Subcutaneous abdominal adipose tissue (tissue), 5 donors: ENCODE results near the gene N4BP2.
"Not testable (repeated sequence)": the region's sequence is repeated elsewhere in the genome, so short reads cannot be mapped to it uniquely, and the experiment has no call there.

Source experiments
- H3K27ac ChIP-seq: one replicate; pipeline ENCODE4 v1.7.0; 2013; ENCODE audit warnings: low read depth, mild to moderate bottlenecking, inconsistent platforms, low read length, moderate library complexity
- H3K27me3 ChIP-seq, 5 donors: one replicate each; pipeline ENCODE4 v1.7.0; 2013; ENCODE audit warnings: low read length in 5 of 5, inconsistent platforms in 1 of 5; ENCODE audit not compliant: control insufficient read depth in 5 of 5, insufficient read depth in 4 of 5
- H3K36me3 ChIP-seq, 5 donors: one replicate each; pipeline ENCODE4 v1.7.0; 2013; ENCODE audit warnings: low read length in 5 of 5; ENCODE audit not compliant: control insufficient read depth in 5 of 5, insufficient read depth in 5 of 5
- H3K4me1 ChIP-seq, 5 donors: one replicate each; pipeline ENCODE4 v1.7.0; 2013; ENCODE audit warnings: low read length in 5 of 5, mild to moderate bottlenecking in 3 of 5, moderate library complexity in 1 of 5; ENCODE audit not compliant: control insufficient read depth in 5 of 5, insufficient read depth in 5 of 5
- H3K4me3 ChIP-seq, 5 donors: one replicate each; pipeline ENCODE4 v1.7.0; 2013; ENCODE audit warnings: low read length in 5 of 5, low read depth in 1 of 5
- H3K9ac ChIP-seq, 5 donors: one replicate each; pipeline ENCODE4 v1.7.0; 2013; ENCODE audit warnings: low read length in 5 of 5, mild to moderate bottlenecking in 4 of 5, moderate library complexity in 3 of 5
- H3K9me3 ChIP-seq, 5 donors: one replicate each; pipeline ENCODE4 v1.7.0; 2013; ENCODE audit warnings: low read length in 5 of 5; ENCODE audit not compliant: control insufficient read depth in 5 of 5
- donor health status: healthy.
- donor health status: healthy.
- donor health status: healthy.
- donor health status: healthy.
- donor health status: healthy.

Gene N4BP2

DNA sequence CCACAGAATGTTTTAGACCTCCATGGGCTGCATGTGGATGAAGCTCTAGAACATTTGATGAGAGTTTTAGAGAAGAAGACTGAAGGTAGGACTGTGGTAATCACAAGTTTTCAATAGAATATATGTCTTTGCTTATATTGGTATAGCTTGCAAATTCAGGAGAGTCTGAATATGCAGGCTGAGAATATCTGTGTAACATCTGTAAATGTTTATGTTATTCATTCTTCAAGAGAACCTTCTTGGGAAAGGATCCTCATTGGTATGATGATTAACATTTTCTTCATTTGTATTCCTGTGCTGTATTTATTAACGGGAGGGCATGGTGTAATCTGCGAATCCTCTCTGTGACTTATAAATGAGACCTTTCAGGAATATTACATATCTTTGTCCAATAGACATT, 88.1 kb downstream of the N4BP2 start:
- Histone ChIP-seq H3K27me3 (no peaks in the 10 kb centered on the region), H3K27ac (no peak overlapping the region), H3K9me3 (no peaks in the 10 kb centered on the region), H3K4me3 (no peak overlapping the region), H3K36me3 (peaks cover 0 to 17% (median 9%) of the 10 kb centered on the region in 5 donors), H3K9ac (no peak overlapping the region), H3K4me1 (no peaks in the 10 kb centered on the region)

DNA sequence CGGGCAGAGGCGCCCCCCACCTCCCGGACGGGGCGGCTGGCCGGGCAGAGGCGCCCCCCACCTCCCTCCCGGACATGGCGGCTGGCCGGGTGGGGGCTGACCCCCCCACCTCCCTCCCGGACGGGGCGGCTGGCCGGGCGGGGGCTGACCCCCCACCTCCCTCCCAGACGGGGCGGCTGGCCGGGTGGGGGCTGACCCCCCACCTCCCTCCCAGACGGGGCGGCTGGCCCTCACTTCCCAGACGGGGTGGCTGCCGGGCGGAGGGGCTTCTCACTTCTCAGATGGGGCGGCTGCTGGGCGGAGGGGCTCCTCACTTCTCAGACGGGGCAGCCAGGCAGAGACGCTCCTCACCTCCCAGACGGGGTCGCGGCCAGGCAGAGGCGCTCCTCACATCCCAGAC, 90.8 kb downstream of the N4BP2 start:
- not testable (repeated sequence) for H3K9ac ChIP-seq

DNA sequence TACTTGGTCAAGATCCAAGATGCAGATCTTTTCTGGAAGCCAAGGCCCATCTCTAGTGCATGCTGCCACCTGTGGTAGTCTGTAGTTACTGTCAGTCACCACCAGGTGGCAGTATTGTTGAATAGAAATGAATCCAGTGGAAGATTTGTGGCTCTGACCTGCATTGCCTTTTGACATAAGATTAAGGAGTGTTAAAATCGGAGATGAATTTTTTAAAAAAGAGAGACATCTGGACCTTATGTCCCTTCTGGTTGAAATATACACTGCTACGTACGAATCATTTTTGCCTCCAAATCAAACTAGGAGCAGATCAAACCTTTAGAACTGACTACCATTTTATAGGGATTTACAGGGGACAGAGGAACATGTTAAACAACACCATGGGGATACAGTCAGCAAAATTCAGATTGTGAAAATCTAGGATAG, 93.3 kb downstream of the N4BP2 start:
- Histone ChIP-seq H3K36me3 (no peaks in the 10 kb centered on the region), H3K9me3 (peaks cover 0 to 6% (median 0%) of the 10 kb centered on the region in 5 donors), H3K27ac (no peak overlapping the region), H3K27me3 (no peaks in the 10 kb centered on the region), H3K4me1 (no peaks in the 10 kb centered on the region), H3K9ac (no peak overlapping the region), H3K4me3 (no peak overlapping the region)

More for the DNA sequence above, 90.8 kb downstream of the N4BP2 start:
- peaks cover 0 to 15% (median 9%) of the 10 kb centered on the region in 5 donors for H3K36me3 ChIP-seq
- not testable (repeated sequence) for H3K27ac ChIP-seq, H3K4me3 ChIP-seq, H3K27me3 ChIP-seq, H3K9me3 ChIP-seq, H3K4me1 ChIP-seq

DNA sequence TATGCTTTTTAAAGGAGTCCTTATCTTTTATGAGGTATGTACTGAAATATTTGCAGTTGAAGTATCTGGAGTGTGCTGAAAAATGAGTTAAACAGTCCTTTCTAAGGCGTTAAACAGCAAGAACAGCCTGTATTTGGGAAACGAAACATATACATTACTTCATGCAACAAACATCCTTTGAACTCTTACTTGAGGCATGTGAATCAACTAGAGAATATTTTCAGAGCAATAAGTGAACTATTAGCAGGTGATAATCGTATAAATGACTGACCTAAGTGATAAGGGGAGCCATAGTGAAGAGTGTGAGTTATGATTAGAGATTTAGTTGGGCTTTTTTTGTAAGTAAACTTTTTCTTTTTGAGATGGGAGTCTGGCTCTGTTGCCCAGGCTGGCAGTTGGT, 94.3 kb downstream of the N4BP2 start:
- Histone ChIP-seq H3K36me3 (no peaks in the 10 kb centered on the region), H3K9ac (no peak overlapping the region), H3K27ac (no peak overlapping the region), H3K9me3 (peaks cover 0 to 6% (median 0%) of the 10 kb centered on the region in 5 donors), H3K4me1 (no peaks in the 10 kb centered on the region), H3K4me3 (no peak overlapping the region), H3K27me3 (no peaks in the 10 kb centered on the region)

DNA sequence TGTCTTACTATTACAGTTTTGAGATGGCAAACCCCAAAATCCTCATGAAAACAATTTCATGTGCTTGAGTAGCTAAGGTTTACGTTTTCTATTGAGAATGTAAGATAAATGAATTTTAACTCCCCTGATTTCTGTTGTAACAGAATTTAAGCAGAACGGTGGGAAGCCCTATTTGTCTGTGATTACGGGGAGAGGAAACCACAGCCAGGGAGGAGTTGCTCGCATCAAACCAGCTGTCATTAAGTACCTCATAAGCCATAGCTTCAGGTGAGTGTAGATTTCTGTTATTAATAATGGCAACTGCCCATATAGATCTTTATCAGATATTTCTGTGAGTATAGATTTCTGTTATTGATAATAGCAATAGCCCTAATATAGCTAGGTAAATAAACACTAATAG, 96.0 kb downstream of the N4BP2 start:
- Histone ChIP-seq H3K27me3 (no peaks in the 10 kb centered on the region), H3K4me3 (no peak overlapping the region), H3K4me1 (peaks cover 0 to 3% (median 0%) of the 10 kb centered on the region in 5 donors), H3K27ac (no peak overlapping the region), H3K9ac (no peak overlapping the region), H3K36me3 (no peaks in the 10 kb centered on the region), H3K9me3 (peaks cover 0 to 6% (median 0%) of the 10 kb centered on the region in 5 donors)

DNA sequence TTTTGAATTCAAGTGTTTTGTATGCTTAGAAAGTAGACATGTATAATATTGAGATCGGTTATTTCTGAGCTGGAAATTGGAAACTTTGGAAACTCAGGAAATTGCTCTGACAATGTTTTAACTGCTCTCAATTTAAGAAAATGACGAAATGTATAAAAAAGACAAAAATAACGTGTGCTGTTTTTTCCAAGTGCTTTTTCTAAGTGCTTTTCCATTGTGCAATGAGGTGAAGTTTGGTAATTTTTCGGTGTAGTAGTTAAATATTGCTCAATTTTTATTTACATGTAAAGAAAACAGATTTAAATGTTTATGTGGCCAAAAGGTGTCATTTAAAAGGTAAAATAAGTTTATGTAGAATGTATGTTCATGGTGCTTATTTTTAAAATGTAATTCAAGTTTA, 100.8 kb downstream of the N4BP2 start:
- no peaks in the 10 kb centered on the region for H3K27me3 ChIP-seq
- peaks cover 0 to 3% (median 0%) of the 10 kb centered on the region in 5 donors for H3K36me3 ChIP-seq
- H3K27ac ChIP-seq: no peak overlapping the region
- H3K9ac ChIP-seq: no peak overlapping the region
- H3K9me3 ChIP-seq: peaks cover 0 to under 1% (median 0%) of the 10 kb centered on the region in 5 donors
- H3K4me3 ChIP-seq: no peak overlapping the region
- H3K4me1 ChIP-seq: peaks cover 0 to 3% (median 0%) of the 10 kb centered on the region in 5 donors

DNA sequence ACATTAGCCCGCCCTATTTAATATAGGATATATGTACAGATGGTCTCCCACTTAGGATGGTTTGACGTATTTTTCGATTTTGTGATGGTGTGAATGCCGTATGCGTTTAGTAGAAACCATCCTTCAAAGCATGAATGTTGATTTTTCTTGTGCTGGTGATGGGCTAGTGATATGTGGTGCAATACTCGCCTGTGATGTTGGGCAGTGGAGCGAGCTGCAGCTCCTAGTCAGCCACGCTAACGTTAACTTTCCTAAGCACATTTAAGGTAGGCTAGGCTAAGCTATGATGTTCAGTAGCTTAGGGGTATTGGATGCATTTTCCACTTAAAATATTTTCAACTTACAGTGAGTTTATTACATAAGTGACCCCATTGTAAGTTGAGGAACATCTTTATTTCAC, 103.6 kb downstream of the N4BP2 start:
- H3K27me3 ChIP-seq: no peaks in the 10 kb centered on the region
- H3K27ac ChIP-seq: no peak overlapping the region
- peaks cover 0 to 4% (median 0%) of the 10 kb centered on the region in 5 donors for H3K9me3 ChIP-seq
- H3K36me3 ChIP-seq: peaks cover 0 to 3% (median 0%) of the 10 kb centered on the region in 5 donors
- H3K4me3 ChIP-seq: no peak overlapping the region
- H3K4me1 ChIP-seq: peaks cover 0 to 3% (median 0%) of the 10 kb centered on the region in 5 donors
- no peak overlapping the region for H3K9ac ChIP-seq

DNA sequence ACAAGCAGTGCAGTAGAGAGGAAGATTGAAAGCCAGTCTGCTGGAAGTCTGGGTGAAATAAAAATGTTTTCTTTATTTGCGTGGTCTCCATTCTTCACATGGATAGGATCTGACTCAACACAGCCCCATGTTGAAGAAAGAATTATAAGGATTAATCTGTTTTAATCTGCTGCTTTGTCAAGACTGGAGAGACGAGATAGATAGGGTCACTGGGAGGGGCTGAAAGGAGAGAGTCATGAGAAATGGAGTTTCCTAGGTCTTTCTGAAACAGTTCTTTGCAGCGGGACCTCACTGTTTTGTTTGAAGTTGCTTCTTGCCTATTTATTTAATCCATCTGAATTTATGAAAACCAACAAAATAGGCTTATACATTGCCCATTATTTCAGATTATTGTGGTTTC, 107.8 kb downstream of the N4BP2 start:
- Histone ChIP-seq H3K9ac (no peak overlapping the region), H3K4me1 (peaks cover 0 to 3% (median 0%) of the 10 kb centered on the region in 5 donors), H3K27ac (no peak overlapping the region), H3K36me3 (peaks cover 0 to 3% (median 2%) of the 10 kb centered on the region in 5 donors), H3K27me3 (no peaks in the 10 kb centered on the region), H3K9me3 (peaks cover 4 to 13% (median 10%) of the 10 kb centered on the region in 5 donors), H3K4me3 (no peak overlapping the region)

DNA sequence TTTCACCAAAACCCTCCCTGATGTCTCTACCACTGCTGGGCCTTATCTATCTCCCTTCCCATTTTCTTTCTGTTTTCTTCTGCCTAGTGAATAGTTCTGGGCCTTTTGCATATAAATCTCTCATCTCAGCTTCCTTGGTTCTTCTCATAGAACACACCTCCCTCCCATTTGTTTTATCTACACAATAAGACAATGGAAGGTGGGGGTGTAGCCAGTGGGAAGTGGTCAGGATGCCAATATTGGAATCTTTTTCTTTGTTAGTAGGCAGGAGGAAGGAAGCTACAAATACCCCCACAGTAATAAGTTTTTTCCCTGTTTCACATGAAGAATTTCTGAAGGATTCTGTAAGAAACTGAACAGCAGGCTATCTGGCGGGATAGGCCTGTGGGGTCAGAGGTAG, 109.3 kb downstream of the N4BP2 start:
- H3K27ac ChIP-seq: no peak overlapping the region
- no peak overlapping the region for H3K9ac ChIP-seq
- peaks cover 4 to 13% (median 10%) of the 10 kb centered on the region in 5 donors for H3K9me3 ChIP-seq
- no peaks in the 10 kb centered on the region for H3K27me3 ChIP-seq
- no peak overlapping the region for H3K4me3 ChIP-seq
- H3K4me1 ChIP-seq: peaks cover 0 to 3% (median 0%) of the 10 kb centered on the region in 5 donors
- H3K36me3 ChIP-seq: peaks cover 0 to 3% (median 2%) of the 10 kb centered on the region in 5 donors

DNA sequence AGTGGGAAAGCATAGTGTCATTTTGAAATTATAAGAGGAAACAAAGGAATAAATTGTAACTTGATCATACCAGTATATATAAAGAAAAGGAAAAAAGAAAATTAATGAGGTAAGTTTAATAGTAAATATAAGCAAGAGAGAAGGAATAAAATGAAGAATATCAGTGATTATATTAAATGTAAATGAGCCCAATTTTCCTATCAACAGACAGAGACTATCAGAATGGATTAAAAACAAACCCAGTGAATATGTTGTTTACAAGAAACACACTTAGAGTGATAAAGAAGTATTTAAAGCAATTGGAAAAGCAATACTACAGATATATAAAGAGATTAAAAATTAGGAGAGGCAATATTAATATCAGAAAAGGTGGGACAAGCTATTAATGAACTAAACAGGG, 111.4 kb downstream of the N4BP2 start:
- peaks cover 0 to 13% (median 10%) of the 10 kb centered on the region in 5 donors for H3K9me3 ChIP-seq
- H3K27me3 ChIP-seq: no peaks in the 10 kb centered on the region
- no peak overlapping the region for H3K27ac ChIP-seq
- peaks cover 0 to 3% (median 0%) of the 10 kb centered on the region in 5 donors for H3K36me3 ChIP-seq
- no peak overlapping the region for H3K9ac ChIP-seq
- peaks cover 0 to 4% (median 0%) of the 10 kb centered on the region in 5 donors for H3K4me1 ChIP-seq
- no peak overlapping the region for H3K4me3 ChIP-seq
